Right ventricle myocardium inferior (tissue), 1 donor: ENCODE data around the gene TTLL11. TPM values are rescaled to one million over a fixed set of nuclear protein-coding genes. Genes with fewer than 3 reads are reported as not detected.
A peak's percentile ranks its signal among the peaks of the same experiment; 100 is the strongest.
"Not testable (repeated sequence)": the region's sequence is repeated elsewhere in the genome, so short reads cannot be mapped to it uniquely, and the experiment has no call there.

Source experiments
- ATAC-seq: fragments of 200-7000 bp; cut with Tn5 transposase; one replicate; pipeline ENCODE4 v1.9.1; 2020; ENCODE audit warnings: mild to moderate bottlenecking, moderate library complexity
- DNase-seq: peaks from one replicate; pipeline ENCODE4 v3.0.0; 2021; ENCODE audit errors: missing footprints
- intact Hi-C: fragments of 100-400 bp; cut with DNase I; formaldehyde crosslinking; loops from one replicate; pipeline ENCODE4 v1.11.0; 2022
- total RNA-seq: library from RNA; stranded (reverse); fragmentation: NEBNext Ultra II Directional; extraction: Animal tissue kit (Norgen Biotek cat#: 25700); gene quantifications from one replicate; pipeline ENCODE4 v1.2.1, GENCODE V29; 2021
- donor health status: DM: no; HTN: yes; CAD: no; lungs with severe emphysema.

Gene TTLL11
- total RNA-seq, 1 donor from 2014 or later, result 5.0 TPM

GRCh38 chr9:122033775-122034373 lies 59.2 kb downstream of the TTLL11 start:
- ATAC-seq (no peak), DNase-seq (no peak)
- intact Hi-C loops, result no loop called here

- ATAC-seq (no peak), DNase-seq (no peak)
- intact Hi-C loops, result no loop called here
Observed at GRCh38 chr9:122032346-122032745, 60.8 kb downstream of the TTLL11 start.

DNA sequence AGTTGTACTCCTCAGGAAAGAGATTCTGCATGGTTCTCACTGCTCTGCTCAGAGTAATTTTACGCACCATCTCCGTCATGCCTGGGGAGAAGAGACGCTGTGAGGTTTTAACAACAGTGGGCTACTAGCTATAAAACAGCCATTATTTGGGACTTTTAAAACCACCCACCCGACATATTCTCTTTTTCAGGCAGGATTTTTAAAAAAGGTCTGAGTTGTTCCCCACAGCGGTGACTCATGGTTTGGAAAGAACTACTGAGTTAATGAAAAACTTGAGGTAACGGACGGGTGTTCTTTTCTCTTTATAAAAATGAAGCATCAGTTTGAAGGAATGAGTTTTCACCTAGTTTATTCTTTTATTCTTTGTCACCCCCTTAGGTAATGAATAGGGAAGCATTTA lies 61.3 kb downstream of the TTLL11 start:
- DNase-seq (no peak), ATAC-seq (no peak)
- intact Hi-C loops, result no loop called here

DNA sequence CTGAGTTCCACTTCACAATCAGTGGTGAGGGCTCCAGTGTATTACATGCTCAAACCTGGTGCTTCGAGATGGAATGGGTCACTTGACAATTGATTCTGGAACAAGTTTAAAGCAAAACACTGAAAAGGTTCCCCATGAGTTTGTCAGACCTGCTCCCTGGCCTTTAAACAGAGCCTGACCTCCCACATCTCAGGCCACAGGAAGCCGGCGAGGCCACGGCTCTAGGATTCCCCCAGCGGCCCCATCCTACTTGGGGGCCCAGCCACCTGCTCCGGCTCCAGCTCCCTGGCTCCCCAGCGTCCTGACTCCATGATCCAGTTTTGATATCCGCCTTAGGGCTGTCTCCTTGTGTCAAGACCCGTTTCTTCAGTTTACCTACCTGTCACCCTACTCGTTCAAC lies 62.0 kb downstream of the TTLL11 start:
- intact Hi-C loops, result no loop called here
- no peak for DNase-seq
- ATAC-seq, result no peak

DNA sequence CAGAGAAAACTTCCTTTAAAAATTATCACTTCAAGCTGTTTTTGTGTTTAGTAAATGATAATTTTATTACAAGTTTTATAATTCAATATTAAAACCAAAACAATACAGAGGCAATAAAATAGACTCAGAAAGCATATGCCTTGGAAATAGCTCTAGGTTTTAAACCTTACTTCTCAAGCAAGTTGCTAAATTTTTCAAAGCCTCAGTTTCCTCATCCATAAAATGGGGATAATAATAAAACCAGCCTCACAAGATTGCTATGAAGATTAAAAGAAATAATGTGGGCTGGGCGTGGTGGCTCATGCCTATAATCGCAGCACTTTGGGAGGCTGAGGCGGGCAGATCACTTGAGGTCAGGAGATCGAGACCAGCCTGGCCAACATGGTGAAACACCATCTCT lies 62.8 kb downstream of the TTLL11 start:
- ATAC-seq (no peak), DNase-seq (no peak)
- intact Hi-C loops, result no loop called here

DNA sequence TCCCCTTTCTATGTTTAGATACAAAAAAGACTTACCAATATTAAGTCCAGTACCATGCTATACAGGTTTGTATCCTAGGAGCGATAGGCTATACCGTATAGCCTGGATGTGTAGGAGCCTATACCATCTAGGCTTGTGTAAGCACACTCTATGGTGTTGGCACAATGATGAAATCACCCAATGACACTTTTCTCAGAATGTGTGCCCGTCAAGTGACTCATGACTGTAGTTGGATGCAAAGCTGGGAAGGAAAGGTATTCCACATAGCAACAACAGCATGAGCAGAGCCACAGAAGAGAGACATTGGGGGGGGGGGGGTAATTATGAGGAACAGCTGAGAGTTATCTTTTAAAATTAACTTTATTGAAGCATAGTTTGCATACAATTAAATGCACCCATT lies 63.2 kb downstream of the TTLL11 start:
- ATAC-seq (no peak), DNase-seq (no peak)
- intact Hi-C loops, result no loop called here

DNA sequence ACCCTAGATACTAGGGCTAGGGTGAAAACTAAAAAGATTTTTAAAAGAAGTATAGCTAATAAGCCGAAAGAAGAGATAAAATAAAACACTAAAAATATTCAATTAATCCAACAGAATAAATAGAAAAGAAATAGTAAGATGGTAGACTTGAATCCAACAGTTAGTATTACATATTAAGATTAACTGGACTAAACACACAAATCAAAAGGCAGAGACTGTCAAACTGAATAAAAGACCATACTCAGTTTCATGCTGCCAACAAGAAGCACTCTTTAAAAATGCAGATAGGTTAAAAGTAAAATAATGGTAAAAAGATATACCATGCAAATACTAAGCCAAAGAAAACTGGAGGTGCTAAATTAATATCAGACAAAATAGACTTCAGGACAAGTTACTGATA lies 65.0 kb downstream of the TTLL11 start:
- intact Hi-C loops, result no loop called here
- ATAC-seq, result no peak

DNA sequence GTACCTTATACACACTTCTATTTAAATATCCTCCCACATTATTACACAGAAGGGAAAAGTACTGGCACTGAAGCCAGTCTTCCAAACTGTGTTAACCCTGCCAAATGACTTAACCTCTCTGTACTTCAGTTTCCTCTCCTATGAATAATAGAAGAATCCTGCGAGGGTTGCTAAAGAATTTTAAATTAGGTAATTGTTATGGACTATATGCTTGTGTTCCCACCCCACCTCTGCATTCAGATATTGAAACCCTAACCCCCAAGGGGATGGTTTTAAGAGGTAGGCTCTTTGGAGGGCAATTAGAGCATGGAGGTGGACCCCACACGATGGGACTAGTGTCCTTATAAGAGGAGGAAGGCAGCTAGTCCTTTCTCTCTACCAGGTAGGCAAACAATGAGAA lies 72.7 kb downstream of the TTLL11 start:
- intact Hi-C loops, result no loop called here
- no peak for ATAC-seq
- no peak for DNase-seq

More for the DNA sequence above, 65.0 kb downstream of the TTLL11 start:
- no peak for DNase-seq

- ATAC-seq, result no peak
- intact Hi-C loops, result no loop called here
- DNase-seq, result no peak
Observed at GRCh38 chr9:122016744-122017143, 76.4 kb downstream of the TTLL11 start.

DNA sequence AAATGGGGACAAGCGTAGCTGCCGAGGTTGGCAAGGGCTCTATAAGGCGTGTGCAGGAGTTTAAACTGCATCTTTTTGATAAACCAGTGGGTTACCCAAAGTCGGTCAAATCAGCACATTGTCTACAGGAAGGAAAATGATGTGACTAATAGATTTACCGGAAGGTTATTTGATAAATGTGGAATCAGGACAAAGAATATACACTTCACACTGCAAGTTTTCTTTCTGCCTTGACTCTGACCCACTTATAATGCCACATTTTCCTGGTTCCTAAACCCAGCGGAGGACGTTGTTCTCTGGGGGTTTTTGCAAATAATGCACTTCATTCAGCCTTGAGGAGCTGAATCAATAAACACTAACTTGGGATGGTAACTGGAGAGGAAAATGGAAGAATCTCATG lies 76.8 kb downstream of the TTLL11 start:
- ATAC-seq (no peak), DNase-seq (no peak)
- intact Hi-C loops, result no loop called here

- intact Hi-C loops, result no loop called here
- peak; percentile 33 for ATAC-seq
- peak; percentile 64 for DNase-seq
Observed at GRCh38 chr9:122015170-122015821, 77.8 kb downstream of the TTLL11 start.

DNA sequence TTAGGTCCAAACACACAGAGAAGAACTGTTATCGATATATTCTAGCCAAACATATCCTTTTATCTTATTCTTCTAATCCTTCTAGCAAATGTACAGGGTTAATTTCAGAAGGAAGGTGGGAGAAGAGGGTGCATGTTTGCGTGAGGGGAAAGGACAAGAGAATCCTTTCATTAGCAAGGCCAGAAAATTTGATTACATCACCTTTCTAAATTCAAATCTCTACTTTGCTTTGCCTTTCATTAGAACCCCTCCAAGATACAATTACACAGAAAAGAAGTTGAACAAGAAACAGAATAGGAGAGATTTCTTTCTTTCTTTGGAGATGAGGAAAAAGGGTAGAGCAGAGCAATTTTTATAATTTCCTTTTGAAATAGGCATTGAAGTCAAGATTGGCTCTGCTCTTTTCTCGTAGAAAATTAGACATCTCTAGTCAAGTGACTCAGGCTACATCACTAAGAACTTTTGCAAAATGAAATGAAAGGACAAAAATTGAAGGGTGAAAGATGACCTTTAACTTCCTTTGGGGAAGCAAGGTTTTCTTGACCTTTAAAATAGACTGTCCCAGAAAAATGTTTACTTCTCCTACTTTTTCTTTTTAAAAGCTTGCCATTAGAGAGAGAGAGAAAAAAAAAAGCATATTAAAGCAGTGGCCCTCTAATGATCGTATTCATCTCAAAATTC lies 81.2 kb downstream of the TTLL11 start:
- ATAC-seq (no peak), DNase-seq (no peak)
- intact Hi-C loops, result no loop called here

- ATAC-seq, result no peak
- DNase-seq, result no peak
- intact Hi-C loops, result no loop called here
Observed at GRCh38 chr9:122008559-122008958, 84.5 kb downstream of the TTLL11 start.

GRCh38 chr9:122007837-122008236 lies 85.3 kb downstream of the TTLL11 start:
- no peak for ATAC-seq
- intact Hi-C loops, result no loop called here
- no peak for DNase-seq

DNA sequence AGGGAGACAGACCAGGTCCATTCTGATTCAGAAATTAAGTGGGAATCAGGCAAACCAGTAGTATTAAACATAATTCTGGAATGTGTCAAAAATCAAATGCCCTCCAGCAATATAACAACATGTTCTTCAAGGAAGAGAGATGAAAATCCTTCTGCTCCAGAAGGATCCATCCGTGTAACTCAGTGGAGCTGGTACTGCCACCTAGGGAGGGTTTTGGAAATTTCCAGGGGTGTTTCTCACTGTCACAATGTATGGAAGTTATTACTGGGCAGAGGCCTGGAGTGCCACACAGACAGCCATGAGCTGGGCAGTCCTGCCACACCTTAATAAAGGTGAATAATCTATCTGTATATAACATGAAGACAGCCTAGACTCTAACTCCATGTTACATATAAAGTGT lies 87.5 kb downstream of the TTLL11 start:
- intact Hi-C loops, result no loop called here
- DNase-seq (no peak), ATAC-seq (no peak)

DNA sequence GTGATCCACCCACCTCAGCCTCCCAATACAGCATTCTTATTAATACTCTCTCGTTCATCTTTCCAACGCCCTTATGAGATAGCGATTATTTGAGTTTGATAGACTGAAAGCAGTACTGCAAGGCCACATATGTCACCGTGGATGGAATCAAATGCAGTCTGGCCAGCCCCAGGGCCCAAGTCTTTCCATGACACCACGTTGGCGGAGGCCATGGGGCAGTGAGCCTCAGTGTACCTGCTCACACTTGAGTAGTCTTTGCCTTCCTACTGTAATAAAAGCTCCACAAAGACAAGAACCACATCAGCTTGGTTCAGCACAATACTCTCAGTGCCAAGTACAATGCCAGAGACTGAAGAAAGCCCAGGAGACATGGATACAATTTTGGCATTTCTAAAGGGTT lies 88.5 kb downstream of the TTLL11 start:
- intact Hi-C loops, result no loop called here
- ATAC-seq (no peak), DNase-seq (no peak)

DNA sequence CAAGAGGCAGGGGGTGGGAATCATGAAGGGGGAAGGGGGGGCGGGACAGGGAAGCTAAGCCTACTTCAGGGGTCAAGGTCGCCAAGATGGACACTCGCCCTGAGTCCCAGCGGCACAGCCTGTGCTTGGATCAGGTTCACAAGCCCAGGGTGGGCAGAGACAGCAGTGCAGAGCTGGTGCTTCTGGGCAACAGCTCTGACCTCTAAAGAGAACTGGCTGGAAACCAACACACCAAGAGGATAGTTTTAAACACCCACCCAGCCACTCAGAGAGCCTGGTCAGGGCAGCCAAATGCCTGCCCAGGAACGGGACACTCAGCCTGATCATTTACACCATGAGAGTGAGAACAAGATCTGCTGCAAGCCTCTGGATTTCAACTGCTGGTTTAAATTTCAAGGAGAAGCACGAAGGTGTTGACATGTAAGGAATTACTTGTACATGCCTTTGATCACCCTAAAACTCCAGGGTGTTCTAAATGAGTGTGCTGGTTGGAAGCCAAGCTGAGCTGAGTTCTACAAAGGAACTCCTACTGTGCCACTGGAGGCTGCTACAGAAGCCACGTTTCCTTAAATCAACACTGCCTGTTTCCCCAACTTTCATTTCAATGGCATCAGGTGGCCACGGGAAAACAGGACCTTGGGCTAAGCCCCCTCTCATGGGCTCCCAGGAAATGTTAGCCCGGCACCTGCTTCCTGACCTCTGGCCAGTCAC lies 91.5 kb downstream of the TTLL11 start:
- DNase-seq (no peak), ATAC-seq (peak; percentile 90)
- intact Hi-C loops, result no loop called here

- DNase-seq, intact Hi-C loops: not testable (repeated sequence)
Observed at GRCh38 chr9:122000526-122000925, 92.6 kb downstream of the TTLL11 start.

GRCh38 chr9:121999556-121999955 lies 93.6 kb downstream of the TTLL11 start:
- no peak for DNase-seq
- intact Hi-C loops, result no loop called here
- no peak for ATAC-seq

More at GRCh38 chr9:122000526-122000925, 92.6 kb downstream of the TTLL11 start:
- ATAC-seq, result not testable (repeated sequence)
